Measurements from ENCODE around the gene TNC.
A peak's percentile ranks its signal among the peaks of the same experiment; 100 is the strongest.

Gene TNC

DNA sequence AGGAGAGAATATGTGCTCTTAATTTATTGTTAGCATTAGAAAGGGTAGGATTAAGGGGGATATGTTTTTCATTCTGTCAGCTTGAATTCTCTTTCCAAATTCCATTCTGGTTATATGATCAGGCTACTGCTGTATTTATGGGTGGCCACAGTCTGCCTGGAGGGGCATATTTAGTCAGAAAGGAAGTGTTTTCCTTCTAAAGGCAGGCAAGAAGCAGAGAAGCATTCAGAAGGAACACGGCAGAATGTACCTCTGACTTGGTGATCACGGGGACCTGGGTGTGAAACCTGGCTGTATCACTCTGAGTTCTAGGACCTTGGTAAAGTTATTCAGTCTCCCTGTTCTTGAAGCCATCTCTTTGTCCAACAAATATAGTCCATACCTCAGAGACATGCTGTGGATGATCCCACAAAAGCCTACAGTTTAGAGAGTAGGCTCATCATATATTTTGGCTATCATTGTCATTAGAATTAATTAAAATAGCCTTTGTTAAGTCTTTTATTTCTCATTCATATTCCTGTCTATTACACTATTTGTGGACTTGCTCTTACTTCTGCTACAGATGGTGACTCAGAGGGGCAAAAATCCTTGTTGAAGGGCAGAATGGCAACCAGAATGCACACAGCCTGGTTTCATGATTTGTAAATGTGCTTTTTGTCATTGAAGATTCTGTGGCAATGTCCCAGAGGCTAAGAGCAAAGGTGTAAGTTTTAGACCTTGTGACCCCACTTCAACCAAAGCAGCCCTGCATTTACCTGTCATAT is 2.7 kb downstream of the TNC start:
- TF ChIP-seq, protein P1, sequence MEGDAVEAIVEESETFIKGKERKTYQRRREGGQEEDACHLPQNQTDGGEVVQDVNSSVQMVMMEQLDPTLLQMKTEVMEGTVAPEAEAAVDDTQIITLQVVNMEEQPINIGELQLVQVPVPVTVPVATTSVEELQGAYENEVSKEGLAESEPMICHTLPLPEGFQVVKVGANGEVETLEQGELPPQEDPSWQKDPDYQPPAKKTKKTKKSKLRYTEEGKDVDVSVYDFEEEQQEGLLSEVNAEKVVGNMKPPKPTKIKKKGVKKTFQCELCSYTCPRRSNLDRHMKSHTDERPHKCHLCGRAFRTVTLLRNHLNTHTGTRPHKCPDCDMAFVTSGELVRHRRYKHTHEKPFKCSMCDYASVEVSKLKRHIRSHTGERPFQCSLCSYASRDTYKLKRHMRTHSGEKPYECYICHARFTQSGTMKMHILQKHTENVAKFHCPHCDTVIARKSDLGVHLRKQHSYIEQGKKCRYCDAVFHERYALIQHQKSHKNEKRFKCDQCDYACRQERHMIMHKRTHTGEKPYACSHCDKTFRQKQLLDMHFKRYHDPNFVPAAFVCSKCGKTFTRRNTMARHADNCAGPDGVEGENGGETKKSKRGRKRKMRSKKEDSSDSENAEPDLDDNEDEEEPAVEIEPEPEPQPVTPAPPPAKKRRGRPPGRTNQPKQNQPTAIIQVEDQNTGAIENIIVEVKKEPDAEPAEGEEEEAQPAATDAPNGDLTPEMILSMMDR (IDR thresholded peaks at IDR 0.05), result no peak
- H3K27ac ChIP-seq, result peak overlapping the region in 1 of 2 donors; percentile 11
- H3K4me3 ChIP-seq, result peak overlapping the region; percentile 70
- DNase-seq (ENCODE audit: low spot score), result no peak

DNA sequence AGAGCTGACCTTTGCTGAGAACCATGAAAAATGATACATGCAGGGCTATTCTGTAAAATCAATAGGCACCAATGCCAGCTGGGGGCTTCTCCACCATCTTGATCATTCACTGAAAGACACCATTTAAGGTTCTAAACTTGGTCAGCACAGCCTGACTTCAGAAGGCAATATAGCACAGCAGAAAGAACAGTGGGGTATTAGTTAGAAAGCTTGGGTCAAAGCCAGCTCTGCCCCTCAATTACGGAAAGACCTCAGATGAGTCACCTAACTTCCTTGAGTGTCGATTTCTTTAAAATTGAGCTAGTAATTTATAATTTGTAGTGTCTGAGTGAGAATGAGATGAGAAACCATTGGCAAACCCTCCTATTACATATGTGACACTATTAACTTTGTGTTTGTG is 3.4 kb downstream of the TNC start:
- DNase-seq (ENCODE audit: low spot score), result no peak
- Histone ChIP-seq H3K27ac (no peak overlapping the region), H3K4me3 (no peak overlapping the region)
- TF ChIP-seq, protein P1 (IDR thresholded peaks at IDR 0.05), result no peak

- TF ChIP-seq, protein P1 (IDR thresholded peaks at IDR 0.05), result no peak
Measured at GRCh38 chr9:115114084-115114483, 3.9 kb downstream of the TNC start.

DNA sequence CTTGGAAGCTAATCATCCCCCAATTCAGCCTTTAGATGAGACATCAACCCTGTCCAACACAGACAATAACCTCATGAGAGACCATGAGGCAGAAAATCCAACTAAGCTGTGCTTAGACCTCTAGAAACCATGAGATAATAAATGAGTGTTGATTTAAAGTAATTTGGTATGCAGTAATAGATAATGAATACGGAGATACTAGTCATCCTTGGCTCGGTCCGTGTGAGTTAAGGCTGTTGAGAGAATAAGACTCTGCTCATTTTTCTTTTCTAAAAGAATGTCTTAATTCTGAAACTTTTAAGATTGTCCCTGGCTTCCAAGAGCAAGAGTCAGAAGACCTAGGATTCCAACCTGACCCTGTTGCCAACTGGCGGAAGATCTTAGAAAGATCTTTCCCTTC is 6.1 kb downstream of the TNC start:
- Histone ChIP-seq H3K27ac (no peak overlapping the region), H3K4me3 (no peak overlapping the region)
- TF ChIP-seq, protein P1 (IDR thresholded peaks at IDR 0.05), result no peak
- DNase-seq (ENCODE audit: low spot score), result no peak

More at GRCh38 chr9:115114084-115114483, 3.9 kb downstream of the TNC start:
- H3K4me3 ChIP-seq, result no peak overlapping the region
- no peak for DNase-seq (ENCODE audit: low spot score)
- H3K27ac ChIP-seq, result no peak overlapping the region

DNA sequence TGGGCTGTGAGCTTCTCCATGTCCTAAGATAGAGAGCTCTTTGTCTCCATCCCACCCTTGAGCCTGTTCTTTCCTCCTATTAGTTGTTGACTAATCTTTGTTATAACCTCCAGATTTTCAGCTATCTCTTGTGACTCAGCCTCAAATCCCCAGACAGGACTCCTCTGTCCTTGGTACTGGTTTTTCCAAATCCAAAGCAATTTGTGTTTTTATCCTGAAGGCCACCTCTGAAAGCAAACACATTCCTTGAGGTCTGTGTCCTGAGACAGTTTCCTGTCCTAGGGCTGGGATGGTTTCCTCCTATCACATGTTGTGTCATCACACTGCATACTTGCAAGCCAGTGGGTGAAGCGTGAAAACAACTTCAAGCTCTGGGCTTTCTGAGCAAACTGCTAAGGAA is 8.5 kb downstream of the TNC start:
- TF ChIP-seq, protein P1 (IDR thresholded peaks at IDR 0.05), result no peak
- H3K4me3 ChIP-seq, result no peak overlapping the region
- no peak overlapping the region for H3K27ac ChIP-seq
- no peak for DNase-seq (ENCODE audit: low spot score)

- no peak overlapping the region for H3K27ac ChIP-seq
- DNase-seq (ENCODE audit: low spot score), result no peak
- H3K4me3 ChIP-seq, result no peak overlapping the region
- TF ChIP-seq, protein P1 (IDR thresholded peaks at IDR 0.05), result no peak
Measured at GRCh38 chr9:115107701-115108100, 10.3 kb downstream of the TNC start.

- no peak for DNase-seq (ENCODE audit: low spot score)
- TF ChIP-seq, protein P1 (IDR thresholded peaks at IDR 0.05), result no peak
- Histone ChIP-seq H3K4me3 (no peak overlapping the region), H3K27ac (no peak overlapping the region)
Measured at GRCh38 chr9:115106642-115107041, 11.3 kb downstream of the TNC start.
